Measurements from ENCODE around the gene SLC19A2. TPM values are rescaled to one million over a fixed set of nuclear protein-coding genes. Genes with fewer than 3 reads are reported as not detected.

Gene SLC19A2
- total and polyA plus RNA-seq, 2 of the 13 experiments (the other 11 are each of a cell fraction or from before 2014, with no cell fraction given): 30.4 to 56.0 TPM

DNA sequence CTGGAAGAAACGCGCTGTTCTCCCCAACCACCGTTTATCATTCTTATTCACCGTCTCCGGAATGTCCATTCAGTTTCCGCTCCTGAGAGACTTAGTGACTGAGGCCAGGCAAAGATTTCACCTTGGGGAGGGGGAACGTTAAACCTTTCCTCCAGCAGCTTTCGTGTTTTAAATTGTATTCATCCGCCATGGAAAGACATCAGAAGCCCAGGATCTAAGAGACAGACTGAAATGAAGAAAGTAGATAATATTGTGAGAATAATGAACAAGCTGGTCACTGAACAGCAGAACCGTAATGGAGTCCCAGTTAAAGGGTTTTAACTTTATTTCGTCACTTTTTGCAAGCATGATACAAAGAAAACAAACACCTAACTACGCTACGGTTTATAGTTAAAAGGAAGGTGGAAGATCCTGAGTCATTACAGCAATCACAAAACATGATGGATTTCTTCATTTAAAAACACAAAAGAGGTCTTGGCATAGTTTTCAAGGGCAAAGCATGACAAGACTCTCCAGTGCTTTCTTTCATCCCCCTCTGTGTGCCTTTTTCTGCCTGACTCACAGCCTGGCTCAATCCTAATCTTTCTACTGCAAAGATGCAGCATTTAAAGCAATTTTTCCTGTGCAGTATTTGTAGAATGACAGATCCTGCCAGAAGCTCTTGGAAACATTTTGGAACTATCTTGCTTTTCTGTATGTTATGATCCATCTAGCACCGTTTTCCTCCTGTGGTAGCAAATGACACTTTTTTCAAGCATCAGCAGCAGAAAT, 722 bp upstream of the SLC19A2 start (continued):
- TF ChIP-seq, protein P1, sequence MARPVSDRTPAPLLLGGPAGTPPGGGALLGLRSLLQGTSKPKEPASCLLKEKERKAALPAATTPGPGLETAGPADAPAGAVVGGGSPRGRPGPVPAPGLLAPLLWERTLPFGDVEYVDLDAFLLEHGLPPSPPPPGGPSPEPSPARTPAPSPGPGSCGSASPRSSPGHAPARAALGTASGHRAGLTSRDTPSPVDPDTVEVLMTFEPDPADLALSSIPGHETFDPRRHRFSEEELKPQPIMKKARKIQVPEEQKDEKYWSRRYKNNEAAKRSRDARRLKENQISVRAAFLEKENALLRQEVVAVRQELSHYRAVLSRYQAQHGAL (CRISPR knock-in tag; IDR thresholded peaks at IDR 0.05; ENCODE audit: not compliant biosample characterization): peak; percentile 16
- peak; percentile 52; the same call in 1 of the 2 replicates for TF ChIP-seq YEATS4 (CRISPR knock-in tag; IDR thresholded peaks at IDR 0.05; ENCODE audit: borderline replicate concordance)
- TF ChIP-seq MLLT10 (CRISPR knock-in tag; IDR thresholded peaks at IDR 0.05): 0 out of 2 replicates have a peak, but pooled peaks have one; percentile 30
- peak; percentile 69 for TF ChIP-seq ATF1 (CRISPR knock-in tag; IDR thresholded peaks at IDR 0.05)
- TF ChIP-seq, protein P2, sequence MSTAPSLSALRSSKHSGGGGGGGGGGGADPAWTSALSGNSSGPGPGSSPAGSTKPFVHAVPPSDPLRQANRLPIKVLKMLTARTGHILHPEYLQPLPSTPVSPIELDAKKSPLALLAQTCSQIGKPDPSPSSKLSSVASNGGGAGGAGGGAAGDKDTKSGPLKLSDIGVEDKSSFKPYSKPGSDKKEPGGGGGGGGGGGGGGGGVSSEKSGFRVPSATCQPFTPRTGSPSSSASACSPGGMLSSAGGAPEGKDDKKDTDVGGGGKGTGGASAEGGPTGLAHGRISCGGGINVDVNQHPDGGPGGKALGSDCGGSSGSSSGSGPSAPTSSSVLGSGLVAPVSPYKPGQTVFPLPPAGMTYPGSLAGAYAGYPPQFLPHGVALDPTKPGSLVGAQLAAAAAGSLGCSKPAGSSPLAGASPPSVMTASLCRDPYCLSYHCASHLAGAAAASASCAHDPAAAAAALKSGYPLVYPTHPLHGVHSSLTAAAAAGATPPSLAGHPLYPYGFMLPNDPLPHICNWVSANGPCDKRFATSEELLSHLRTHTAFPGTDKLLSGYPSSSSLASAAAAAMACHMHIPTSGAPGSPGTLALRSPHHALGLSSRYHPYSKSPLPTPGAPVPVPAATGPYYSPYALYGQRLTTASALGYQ (CRISPR knock-in tag; IDR thresholded peaks at IDR 0.05): no peak
- TF ChIP-seq RFXANK (CRISPR knock-in tag; IDR thresholded peaks at IDR 0.05): 0 out of 2 replicates have a peak, but pooled peaks have one; percentile 6
- TF ChIP-seq MZF1 (CRISPR knock-in tag; IDR thresholded peaks at IDR 0.05; ENCODE audit: borderline replicate concordance): 0 out of 2 replicates have a peak, but pooled peaks have one; percentile 5
- TF ChIP-seq SKI (IDR thresholded peaks at IDR 0.05; ENCODE audit: partially characterized antibody): peak; percentile 5
- no peak for TF ChIP-seq ZBTB8A (CRISPR knock-in tag; IDR thresholded peaks at IDR 0.05; ENCODE audit: borderline replicate concordance, low read depth)
- no peak for TF ChIP-seq ZNF839 (CRISPR knock-in tag; IDR thresholded peaks at IDR 0.05; ENCODE audit: borderline replicate concordance)
- no peak for TF ChIP-seq SRY (CRISPR knock-in tag; IDR thresholded peaks at IDR 0.05)
- no peak for TF ChIP-seq KMT2B (CRISPR knock-in tag; IDR thresholded peaks at IDR 0.05)
- no peak; the same call in 1 of the 2 replicates for TF ChIP-seq ZNF709 (CRISPR knock-in tag; IDR thresholded peaks at IDR 0.05)
- 0 out of 2 replicates have a peak, but pooled peaks have one; percentile 7 for TF ChIP-seq MEIS2 (CRISPR knock-in tag; IDR thresholded peaks at IDR 0.05)
- no peak for TF ChIP-seq SOX6 (IDR thresholded peaks at IDR 0.05)
- no peak; the same call in 1 of the 2 replicates for TF ChIP-seq SOX6 (CRISPR knock-in tag; IDR thresholded peaks at IDR 0.05)
- peak; percentile 53 for TF ChIP-seq TBX2 (CRISPR knock-in tag; IDR thresholded peaks at IDR 0.05; ENCODE audit: borderline replicate concordance)
- no peak for TF ChIP-seq SMAD3 (CRISPR knock-in tag; IDR thresholded peaks at IDR 0.05)
- TF ChIP-seq, protein P3, sequence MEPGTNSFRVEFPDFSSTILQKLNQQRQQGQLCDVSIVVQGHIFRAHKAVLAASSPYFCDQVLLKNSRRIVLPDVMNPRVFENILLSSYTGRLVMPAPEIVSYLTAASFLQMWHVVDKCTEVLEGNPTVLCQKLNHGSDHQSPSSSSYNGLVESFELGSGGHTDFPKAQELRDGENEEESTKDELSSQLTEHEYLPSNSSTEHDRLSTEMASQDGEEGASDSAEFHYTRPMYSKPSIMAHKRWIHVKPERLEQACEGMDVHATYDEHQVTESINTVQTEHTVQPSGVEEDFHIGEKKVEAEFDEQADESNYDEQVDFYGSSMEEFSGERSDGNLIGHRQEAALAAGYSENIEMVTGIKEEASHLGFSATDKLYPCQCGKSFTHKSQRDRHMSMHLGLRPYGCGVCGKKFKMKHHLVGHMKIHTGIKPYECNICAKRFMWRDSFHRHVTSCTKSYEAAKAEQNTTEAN (CRISPR knock-in tag; conservative IDR thresholded peaks at IDR 0.05): peak; percentile 29; the same call in 1 of the 2 replicates
- TF ChIP-seq SIN3A (IDR thresholded peaks at IDR 0.05; ENCODE audit: borderline replicate concordance, low read depth, low read length): no peak

Data from HepG2 (cell line).